GM19395 (cell line): ENCODE data around the gene GABRG3.
"Not testable (repeated sequence)": the region's sequence is repeated elsewhere in the genome, so short reads cannot be mapped to it uniquely, and the experiment has no call there.

Experiments used
- ATAC-seq: cut with Tn5 transposase; IDR thresholded peaks from one replicate; pipeline ENCODE4 v1.9.1; 2021; ENCODE audit warnings: mild to moderate bottlenecking, moderate library complexity; ENCODE audit not compliant: unreplicated experiment

The GABRG3 gene

GRCh38 chr15:27323801-27324200, 352.8 kb downstream of the GABRG3 start:
- ATAC-seq = no peak

- no peak for ATAC-seq
Measured at GRCh38 chr15:27324886-27325615, 354.1 kb downstream of the GABRG3 start.

GRCh38 chr15:27327467-27328025, 356.6 kb downstream of the GABRG3 start:
- ATAC-seq = no peak

- no peak for ATAC-seq
Measured at GRCh38 chr15:27328186-27328585, 357.2 kb downstream of the GABRG3 start.

- ATAC-seq = no peak
Measured at GRCh38 chr15:27328608-27329007, 357.6 kb downstream of the GABRG3 start.

- ATAC-seq = no peak
Measured at GRCh38 chr15:27330326-27330725, 359.3 kb downstream of the GABRG3 start.

- ATAC-seq = no peak
Measured at GRCh38 chr15:27336676-27337075, 365.7 kb downstream of the GABRG3 start.

GRCh38 chr15:27339138-27339537, 368.2 kb downstream of the GABRG3 start:
- no peak for ATAC-seq

GRCh38 chr15:27341780-27342343, 370.9 kb downstream of the GABRG3 start:
- no peak for ATAC-seq

- ATAC-seq = no peak
Measured at GRCh38 chr15:27342991-27343390, 372.0 kb downstream of the GABRG3 start.

- ATAC-seq = no peak
Measured at GRCh38 chr15:27352136-27352535, 381.2 kb downstream of the GABRG3 start.

GRCh38 chr15:27353856-27354255, 382.9 kb downstream of the GABRG3 start:
- ATAC-seq = no peak

GRCh38 chr15:27358751-27359434, 387.9 kb downstream of the GABRG3 start:
- ATAC-seq = no peak

GRCh38 chr15:27359586-27359985, 388.6 kb downstream of the GABRG3 start:
- ATAC-seq = no peak

- ATAC-seq = no peak
Measured at GRCh38 chr15:27360316-27360715, 389.3 kb downstream of the GABRG3 start.

- no peak for ATAC-seq
Measured at GRCh38 chr15:27361438-27361837, 390.5 kb downstream of the GABRG3 start.

- ATAC-seq = no peak
Measured at GRCh38 chr15:27365456-27365855, 394.5 kb downstream of the GABRG3 start.

- ATAC-seq = not testable (repeated sequence)
Measured at GRCh38 chr15:27377391-27377790, 406.4 kb downstream of the GABRG3 start.

- no peak for ATAC-seq
Measured at GRCh38 chr15:27382361-27383025, 411.5 kb downstream of the GABRG3 start.

- ATAC-seq = no peak
Measured at GRCh38 chr15:27383726-27384125, 412.7 kb downstream of the GABRG3 start.

- ATAC-seq = no peak
Measured at GRCh38 chr15:27392163-27392562, 421.2 kb downstream of the GABRG3 start.
